ENCODE results near the gene STARD7.
"Not testable (repeated sequence)": the region's sequence is repeated elsewhere in the genome, so short reads cannot be mapped to it uniquely, and the experiment has no call there.

Gene STARD7

DNA sequence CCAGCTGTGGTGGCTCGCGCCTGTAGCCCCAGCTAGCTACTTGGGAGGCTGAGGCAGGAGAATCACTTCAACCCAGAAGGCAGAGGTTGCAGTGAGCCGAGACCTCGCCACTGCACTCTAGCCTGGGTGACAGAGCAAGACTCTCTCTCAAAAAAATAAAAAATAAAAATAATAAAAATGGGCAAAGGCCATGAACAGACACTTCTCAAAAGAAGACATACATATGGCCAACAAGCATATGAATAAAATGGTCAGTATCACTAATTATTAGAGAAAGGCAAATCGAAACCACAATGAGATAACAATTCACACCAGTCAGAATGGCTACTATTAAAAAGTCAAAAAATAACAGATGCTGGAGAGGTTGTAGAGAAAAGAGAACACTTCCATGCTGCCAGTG lies 48.3 kb downstream of the STARD7 start:
- not testable (repeated sequence) for DNase-seq

DNA sequence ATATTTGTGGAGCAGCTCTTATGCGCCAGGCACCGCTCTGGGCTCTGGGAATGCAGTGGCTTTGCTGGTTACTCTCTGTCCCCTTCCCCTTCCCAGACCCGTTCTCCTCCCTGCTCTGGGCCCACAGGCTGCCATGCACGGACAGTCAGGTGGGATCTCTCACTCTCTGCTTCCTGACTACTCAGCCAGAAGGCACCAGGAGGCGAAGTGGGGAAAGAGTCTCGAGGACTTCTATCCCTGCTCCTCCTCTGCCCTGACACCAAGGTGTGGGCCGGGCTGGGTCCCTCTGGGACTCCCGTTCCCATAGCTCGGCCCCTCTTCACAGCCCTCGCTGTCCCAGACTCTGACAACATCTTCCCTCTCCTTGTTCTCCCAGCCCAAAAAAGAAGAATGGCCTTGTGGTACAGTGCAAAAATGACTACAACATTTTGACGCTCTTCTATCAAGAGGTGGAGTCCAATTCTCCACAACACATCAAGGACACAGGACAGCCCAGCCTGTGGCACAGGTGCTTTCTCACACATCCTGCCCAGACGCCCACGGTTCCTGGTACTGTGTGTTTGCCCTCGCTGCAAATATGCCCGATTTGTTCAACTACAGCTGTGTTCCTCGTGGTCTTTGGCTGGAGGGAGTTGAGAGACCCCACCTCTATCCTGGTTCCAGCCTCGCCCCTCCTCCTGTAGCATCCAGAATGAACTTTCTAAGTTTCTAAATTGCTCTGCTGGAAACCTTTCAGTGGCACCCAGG lies 49.4 kb downstream of the STARD7 start:
- no peak for DNase-seq

DNA sequence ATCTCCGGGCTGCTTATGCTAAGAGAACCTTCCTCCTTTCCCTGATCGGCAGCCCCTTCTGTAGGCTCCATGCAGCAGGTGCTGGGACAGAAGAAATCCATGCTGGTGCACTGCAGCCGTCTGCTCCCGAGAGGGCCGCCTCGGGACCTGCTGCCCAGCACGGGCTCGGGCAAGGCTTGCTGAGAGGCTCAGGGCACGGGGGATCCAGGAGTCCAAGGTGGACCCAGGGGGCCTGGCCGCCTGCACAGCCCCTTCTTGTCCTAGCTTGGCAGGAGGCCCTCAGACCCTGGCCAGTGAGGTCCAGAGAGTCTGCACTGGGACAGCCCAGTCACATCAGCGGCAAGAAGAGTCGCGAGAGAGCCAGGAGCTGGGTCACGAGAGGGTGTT lies 50.1 kb downstream of the STARD7 start:
- DNase-seq = no peak

DNA sequence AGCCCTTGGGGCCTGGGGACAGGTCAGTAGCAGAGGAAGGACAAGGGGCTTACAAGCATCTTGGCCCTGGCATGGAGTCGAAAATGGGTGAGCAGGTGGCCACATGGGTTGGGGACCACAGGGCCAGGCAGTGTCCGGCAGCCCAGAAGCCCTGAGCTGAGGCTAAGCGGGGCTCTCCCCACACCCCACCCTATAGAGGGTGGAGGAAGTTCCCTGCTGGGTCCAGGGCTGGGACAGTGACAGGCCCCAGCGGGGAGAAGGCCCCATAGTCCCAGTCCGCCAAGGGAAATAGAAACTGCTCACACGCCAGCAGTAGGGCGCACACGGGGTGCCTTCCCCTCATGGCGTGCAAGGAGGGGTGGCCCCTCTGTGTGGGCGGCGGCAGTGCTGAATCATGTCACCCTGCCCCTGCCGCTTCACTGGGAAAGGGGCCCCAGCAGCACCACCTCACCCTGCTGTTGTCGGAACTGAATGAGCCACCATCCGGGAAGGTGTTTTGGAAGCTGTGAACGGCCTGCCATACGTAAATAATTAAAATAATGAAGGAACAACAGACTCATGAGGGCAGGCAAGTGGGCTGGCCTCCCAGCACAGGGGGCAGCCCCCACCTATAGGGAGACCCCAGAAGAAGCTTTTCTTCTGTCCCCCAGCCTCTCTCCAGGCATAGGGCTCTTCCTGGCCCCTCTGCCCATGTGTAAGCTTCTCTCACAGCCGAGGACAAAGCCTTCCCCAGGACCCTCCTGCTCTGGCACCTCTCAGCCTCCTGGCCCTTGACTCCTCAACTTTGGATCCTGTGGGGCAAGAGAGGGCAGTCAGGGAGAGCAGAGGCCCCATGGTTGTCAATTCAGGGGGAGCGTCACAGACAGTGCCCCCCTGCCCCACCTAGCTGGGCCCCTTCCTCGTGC lies 50.7 kb downstream of the STARD7 start:
- no peak for DNase-seq

DNA sequence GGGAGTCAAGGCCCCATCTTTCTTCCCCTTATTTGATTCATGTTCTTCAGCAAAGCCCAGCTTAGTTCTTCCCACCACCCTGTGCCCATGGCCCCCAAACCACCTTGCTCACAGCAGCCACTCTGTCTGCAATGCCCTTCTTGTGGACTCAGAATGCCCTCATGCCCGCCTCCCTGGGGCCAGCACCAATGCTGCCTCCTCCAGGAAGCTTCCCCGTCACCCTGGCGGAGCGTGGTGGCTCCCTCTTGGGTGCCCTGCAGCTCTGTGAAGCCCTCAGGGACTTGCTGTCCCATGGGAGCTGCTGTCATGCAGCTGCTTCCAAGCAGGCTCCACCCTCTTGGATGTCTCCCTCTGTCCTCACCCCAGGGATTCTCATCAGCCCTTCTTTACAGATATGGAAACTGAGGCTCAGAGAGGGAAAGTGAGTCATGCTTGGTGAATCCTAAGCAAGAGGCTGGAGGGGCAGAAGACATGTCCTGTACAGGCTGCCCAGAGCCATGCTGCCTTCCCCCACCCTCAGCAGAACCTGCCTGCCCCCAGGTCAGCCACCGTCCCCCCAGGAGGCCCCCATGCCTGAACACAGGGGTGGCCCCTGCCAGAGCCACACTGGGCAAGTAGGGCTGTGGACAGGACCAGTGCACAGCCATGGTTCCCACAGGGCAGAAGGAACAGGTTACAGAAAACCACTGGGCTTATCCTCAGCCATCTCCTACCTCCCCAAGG lies 51.5 kb downstream of the STARD7 start:
- DNase-seq = no peak

DNA sequence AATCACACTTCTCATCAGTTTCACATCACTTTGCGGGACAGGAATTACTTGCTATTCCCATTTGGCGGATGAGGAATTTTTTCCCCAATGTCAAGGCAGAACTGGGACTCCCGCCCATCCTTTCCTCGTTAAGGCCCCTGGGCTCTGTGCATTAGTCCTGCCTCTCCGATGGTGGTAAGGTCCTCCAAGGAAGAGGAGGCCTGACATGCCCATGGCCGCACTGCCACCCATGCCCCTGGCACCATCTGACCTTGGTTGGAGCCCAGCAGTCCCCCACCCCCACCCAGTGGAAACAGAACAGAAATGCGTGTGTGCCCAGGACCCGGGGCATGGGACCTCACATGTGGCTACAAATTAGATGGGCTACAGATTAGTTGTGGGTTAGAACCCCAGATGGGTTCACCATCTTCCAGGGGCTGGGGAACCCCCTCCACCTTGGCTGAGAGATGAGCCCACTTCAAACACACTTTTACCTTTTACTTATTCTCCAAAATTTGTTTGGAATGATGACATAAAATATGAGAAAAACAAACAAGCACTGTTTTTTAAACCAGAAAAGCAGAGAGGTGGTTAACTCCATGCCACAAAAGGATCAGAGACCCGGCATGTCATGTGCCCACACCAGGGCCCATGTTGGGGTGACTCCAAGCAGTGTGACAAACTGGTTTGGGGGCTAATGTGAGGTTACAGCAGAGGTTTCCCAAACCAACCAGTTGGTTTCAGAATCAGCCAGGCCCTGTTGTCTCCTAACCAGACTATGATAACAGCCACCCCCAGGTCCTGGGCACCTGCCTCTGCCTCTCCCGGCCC lies 52.4 kb downstream of the STARD7 start:
- no peak for DNase-seq

DNA sequence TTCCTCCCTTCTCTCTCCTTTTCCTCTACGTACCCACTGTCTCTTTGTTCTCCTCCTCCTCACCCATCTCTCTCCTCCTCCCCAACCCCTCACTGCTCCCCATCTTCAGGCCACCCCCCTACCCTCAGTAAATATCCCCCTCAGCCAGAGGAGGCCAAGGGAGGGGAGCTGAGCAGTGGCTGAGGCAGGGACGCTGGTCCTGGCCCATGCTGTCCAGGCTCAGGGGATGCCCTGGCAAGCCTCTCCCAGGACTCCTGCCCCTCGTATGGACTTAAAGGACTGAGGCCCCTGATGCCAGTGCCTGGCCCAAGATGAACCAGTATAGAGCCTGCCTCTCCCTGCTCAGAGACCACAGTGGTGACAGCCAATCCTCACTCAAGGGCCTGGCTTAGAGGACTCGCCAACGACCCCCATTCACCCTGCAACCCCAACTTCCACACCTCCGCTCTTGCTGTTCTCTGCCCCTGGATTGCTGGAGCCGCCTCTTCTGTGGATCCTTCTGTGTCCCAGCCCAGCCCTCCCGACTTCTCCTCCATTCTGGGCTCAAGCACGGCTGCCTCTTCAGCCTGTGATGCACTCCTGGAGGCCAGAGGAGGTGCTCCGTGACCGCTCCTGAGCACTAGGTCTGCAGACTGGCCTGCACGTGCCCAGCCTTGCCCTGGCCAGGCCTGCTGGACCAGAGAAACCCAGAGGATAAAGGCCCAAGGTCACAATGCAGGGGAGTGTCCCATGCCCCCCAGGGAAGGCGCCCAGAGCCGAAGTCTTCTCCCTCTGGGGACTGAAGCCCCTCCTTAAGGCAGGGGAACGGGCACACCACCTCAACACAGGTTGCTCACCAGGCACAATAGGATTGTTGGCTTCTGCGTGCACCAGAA lies 53.9 kb downstream of the STARD7 start:
- no peak for DNase-seq

DNA sequence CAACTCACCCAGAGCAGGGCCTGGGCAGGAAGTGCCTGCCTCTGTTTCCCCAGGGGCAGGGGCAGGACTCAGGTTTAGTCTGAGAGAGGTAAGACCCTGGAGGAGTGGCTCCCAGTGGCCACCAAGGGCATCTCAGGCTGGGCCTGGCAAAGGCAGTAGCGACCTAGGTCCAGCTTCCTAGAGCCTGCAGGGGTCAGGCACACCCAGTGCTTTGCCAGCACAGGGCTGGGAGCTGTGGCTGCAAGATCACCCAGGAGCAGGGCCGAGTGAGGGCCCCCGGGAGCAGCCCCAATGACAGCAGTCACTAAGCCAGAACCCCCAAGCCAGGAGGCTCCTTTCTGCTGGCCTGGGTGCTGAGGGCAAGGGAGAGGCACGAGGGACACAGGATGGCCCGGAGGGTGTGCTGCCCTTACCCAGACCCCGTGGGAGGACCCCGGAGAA lies 54.6 kb downstream of the STARD7 start:
- no peak for DNase-seq

DNA sequence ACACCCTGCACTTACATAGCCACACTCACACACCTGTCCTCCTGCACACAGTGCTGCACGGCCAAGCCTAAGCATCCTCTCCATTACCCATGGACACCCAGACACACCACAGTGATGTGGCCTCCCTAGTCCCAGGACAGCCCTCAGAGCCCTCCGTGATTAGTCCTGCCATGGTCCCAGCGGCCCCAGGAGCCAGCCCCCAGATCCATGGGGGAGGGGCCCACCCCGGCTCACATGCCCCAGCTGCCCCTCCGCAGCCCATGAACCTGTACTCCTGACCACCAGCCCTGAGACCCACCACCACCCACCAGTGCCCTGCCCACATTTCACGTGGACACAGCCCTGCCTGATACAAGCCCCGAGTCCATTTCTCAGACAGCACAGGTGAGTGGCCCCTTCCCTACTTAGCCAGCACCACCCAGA lies 55.3 kb downstream of the STARD7 start:
- DNase-seq = no peak

DNA sequence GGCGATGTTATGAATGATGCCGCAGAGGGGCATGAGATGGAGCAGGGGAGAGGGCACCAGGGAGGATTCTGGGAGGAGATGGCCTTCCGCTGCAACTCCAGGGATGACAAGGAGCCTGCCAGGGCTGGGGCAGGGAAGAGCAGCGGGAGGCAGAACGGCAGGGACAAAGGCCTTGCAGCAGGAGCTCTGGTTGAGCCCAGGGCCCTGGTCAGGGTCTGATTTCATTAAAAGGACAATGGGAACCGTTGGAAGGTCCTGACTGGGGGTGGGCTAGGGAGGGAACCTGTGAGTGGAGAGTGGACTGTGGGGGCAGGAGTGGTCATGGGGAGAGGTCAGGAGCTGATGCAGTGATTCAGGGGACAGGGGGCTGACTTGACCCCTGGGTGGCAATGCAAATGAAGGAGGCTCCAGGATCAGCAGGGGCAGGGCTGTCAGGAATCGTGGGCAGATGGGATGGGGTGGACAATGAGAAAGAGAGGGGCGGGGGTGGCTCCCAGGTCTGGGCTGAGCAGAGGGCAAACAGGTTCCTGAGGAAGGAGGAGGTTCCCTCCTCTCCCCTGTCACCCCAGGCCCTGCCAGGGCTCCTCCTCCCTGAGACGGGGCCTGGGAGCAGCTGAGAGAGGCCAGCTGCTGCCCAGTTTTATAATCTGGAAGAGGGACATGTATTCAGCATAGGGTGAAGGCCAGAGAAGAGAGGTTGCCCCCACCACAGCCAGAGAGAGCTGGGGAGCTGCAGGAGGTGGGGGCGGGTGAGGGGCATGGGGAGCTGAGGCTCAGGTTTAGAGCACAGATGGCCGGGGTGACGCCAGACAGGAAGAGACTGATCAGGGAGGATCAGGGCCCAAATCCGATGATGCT lies 56.1 kb downstream of the STARD7 start:
- DNase-seq = no peak

DNA sequence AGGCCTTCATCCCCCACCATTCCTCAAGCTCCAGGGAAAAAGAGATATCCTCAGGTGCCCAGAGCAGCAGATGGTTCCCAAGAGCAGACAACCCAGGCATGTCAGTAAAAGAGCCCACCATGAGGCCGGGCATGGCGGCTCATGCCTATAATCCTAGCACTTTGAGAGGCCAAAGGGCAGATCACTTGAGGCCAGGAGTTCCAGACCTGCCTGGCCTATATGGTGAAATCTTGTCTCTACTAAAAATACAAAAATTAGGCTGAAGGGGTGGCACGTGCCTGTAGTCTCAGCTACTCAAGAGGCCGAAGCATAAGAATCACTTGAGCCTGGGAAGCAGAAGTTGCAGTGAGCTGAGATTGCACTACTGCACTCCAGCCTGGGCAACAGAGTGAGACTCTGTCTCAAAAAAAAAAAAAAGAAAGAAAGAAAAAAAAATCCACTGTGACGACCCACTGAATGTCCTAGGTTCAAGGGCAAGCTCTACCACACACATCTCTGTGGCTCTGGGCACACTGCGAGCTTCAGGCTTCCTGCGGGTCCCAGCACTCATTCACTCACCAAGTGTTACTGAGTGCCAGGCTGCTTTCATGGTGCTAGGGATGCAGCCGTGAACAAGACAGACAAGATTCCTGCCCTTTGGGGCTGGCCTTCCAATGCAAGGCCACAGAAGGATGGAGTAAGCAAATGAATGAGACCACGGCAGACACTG lies 56.9 kb downstream of the STARD7 start:
- no peak for DNase-seq

DNA sequence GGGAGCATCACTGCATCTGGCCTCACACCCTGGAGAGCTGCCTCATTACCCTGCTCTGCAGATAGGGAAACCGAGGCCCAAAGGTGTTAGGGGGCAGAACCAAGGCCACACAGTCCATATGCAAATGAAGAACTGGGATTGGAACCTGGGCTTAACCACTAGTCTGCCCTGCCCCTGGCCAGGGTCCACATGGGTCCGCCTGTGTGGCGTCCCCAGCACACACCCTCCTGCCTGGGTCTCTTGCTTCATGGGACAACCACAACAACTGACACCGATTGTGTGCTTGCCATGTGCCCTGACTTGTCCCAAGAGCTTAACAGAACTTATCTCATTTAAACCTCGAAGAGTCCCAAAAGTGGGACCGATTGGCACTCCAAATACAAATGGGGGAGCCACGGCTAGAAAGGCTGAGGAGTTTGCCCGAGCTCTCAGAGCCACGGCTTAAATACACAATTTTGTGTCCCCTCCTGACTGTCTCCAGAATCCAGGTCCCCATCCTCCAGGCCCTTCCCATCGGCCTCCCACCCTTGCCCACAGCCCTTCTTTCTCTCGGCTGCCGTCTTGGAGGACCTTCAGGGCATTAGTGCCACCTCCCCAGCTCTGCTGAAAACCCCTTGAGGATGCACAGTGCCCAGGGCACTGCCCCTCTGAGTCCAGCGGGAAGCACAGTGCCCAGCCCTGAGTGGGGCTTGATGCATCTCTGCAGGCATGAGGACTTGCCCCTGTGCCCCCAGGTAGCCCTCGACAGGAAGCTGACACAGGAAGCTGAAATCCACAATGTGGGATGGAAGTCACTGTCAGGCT lies 57.6 kb downstream of the STARD7 start:
- no peak for DNase-seq

DNA sequence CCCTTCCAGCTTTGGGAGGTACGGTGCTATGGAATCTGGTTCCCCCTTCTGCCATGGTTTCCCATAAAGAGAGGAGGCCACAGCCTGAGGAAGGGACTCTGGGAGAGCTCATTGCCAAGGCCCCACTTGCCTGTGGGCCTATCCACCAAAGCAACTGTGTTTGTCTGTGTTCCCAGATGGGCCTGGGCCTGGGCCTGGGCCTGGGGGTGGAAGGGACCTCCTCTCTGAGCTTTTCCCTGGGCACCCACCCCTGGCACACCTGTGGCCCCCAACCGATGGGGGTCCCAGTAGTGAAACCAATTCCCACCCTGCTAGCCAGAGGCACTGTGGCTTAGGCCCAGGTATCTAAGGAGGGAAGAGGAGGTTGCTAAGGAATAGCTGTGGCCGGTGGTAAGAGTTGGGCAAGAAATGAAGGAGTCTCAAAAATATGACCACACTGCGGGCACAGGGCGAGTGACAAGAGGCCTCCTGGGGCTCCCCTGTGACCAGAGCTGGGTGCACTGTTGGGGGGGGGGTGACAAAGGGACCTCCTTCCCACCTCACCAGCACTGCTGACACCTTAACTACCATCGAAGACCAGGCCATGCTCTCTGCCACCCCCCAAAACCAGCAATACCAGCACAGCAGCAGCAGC lies 58.5 kb downstream of the STARD7 start:
- no peak for DNase-seq

DNA sequence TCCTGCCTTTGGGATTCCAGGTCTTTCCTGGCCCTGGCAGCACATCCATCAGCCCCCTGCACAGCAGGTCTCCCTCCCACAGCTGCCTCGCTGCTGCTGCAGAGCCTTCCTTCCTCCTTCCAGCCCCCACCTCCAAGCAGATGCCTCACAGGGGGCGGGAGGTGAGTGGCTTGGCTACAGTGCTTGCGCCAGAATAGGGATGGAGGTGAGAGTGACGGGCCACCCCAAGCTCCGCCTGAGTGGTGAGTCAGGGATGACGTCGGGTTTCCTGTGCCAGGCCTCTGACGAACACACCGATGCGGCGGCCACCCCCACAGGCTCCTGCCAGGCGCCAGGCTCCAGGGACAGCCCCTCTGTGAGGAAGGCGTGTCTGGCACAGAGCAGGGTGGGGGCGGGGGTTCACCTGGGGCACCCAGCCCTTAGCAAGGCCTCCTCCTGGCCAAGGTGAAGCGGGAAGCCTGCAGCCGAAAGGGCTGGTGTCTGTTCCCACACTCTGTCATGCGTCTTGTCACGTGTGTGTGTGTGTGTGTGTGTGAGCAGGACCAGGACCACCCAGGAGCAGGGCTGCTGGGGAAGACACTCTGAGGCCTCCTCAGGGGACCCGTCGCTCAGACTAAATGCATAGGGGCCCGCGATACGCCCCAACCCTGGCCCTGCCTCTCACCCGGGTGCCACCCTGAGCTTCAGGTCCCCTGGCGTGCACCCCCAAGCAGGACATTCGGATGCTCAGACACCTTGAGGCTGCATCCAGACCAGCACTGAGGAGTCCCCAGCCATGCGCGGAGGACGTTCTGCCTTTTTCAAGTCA lies 60.0 kb downstream of the STARD7 start:
- peak; percentile 87 for DNase-seq

DNA sequence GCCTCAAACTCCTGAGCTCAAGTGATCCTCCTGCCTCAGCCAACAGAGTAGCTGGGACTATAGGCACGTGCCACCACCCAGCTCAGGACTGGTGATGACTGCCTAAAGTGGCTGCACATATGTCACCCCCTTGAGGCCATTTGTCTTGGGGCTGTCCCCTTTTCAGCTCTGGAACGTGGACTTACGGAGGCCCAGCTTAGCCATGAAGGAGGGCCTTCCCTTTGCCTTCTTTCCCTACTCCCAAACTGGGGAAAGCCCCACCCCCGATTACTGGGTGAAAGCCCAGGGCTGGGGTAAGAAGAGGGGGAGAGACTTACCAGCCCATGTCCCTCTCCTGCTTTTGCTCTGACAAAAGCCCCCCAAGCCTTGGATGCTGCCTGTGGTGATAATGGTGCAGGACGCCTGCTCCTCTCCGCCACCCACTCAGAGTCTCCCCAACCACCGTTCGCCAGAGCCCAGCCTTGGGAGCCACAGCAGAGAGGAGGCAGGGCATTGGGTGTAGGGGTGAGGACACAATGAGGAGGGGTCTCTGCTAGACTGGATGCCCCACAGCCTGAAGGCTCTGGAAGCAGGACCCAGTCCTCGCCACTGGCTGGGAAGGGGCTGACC lies 60.9 kb downstream of the STARD7 start:
- no peak for DNase-seq

DNA sequence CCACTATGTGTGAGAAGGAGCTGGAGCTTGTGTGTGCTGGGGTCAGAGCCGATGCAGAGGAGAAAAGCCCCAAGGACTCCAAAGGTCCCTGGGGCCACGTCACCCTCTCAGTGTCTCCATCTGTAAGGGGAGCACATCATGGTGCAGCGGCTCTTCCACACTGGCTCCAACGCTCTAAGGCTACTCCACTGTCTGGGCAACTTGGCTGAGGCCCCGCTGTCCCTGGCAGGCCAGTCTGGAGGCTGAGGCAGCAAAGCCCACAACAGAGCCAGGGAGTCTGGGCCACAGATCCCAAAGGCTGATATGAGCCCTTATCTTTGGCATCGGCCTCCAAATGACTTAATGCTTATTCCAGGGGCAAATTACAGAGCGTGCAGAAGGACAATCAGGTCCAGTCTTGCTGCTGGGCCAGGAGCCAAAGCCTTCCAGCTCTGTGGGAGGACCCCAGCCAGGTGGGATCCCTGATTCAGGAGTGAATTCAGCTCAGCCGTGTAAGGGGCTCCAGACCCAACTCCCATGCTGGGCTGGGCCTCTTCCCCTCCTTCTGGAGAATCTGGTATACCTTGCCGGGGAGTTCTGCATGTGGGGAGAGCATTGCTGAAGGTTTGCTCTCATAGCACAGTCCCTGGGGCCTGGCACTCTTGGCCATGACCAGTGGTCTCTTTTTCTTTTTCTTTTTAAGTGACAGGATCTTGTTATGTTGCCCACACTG lies 61.6 kb downstream of the STARD7 start:
- no peak for DNase-seq
